Smooth muscle cell of trachea (primary cell): ENCODE data around the gene GALNT1. TPM values are rescaled to one million over a fixed set of nuclear protein-coding genes. Genes with fewer than 3 reads are reported as not detected.

Experiments used
- total RNA-seq: library from RNA; depleted of rRNA; stranded (reverse); fragments of >200 nt; gene quantifications from 2 replicates; pipeline ENCODE4 v1.2.1, GENCODE V29; 2014

The GALNT1 gene
- 42.8 and 48.4 TPM in 2 replicates for total RNA-seq

DNA sequence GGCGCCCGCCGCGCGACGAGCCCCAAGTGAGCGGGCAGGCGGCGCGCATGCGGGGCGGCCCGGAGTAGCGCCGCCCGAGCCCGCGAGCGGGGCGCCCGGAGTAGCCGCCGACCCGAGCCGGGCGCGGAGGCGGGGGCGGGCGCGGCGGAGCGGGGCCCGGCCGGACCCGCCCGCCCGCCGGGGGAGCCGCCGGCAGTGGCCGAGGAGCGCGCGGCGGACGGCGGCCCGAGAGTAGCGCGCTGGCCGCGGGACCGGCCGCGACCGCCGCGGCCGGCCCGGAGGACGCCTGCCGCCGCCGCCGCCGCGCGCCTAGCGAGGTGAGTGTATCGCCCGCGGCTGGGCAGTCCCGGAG is at the start of gene GALNT1:
Gene GALNT1 (plus strand): TSS at position 195 of the 352 bp plus-strand sequence. CDS start 72,923 bp downstream, outside the sequence.

Other genes with a start within 250 kb of the GALNT1 start
- gene ZNF24, start 237.3 kb upstream of the GALNT1 start, total RNA-seq: 19.7 and 27.3 TPM in 2 replicates
- gene ZNF396, start 204.4 kb upstream of the GALNT1 start, total RNA-seq: 2.8 and 3.0 TPM in 2 replicates
- 3.5 and 3.6 TPM in 2 replicates for gene INO80C, start 83.8 kb upstream of the GALNT1 start, total RNA-seq